CD4-positive, alpha-beta T cell treated with Interleukin-17A for 4 hours (primary cell): ENCODE results near the gene CIDEC.
"Not testable (repeated sequence)": the region's sequence is repeated elsewhere in the genome, so short reads cannot be mapped to it uniquely, and the experiment has no call there.

Experiments
- DNase-seq: peaks from one replicate; pipeline ENCODE4 v3.0.0-alpha.2; 2020; ENCODE audit warnings: mixed read lengths

Gene CIDEC

DNA sequence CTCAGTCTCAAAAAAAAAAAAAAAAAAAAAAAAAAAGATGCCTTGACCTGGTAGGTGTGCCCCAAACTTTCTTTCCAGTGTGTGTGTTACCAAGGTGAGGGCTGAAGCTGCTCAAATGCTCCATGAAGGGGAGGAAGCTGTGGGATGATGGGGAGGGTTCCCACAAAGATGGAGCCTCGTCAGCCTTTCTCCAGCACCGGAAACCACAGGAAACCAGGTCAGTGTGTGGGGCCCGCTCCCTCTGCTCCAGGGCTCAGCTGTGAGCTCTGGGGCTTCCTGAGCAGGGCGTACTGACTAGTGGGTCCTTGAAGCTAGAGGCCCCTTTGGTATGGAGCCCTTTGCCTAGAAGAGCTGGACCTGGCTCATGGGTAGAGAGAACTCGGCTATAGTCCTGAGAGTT, 21.9 kb upstream of the CIDEC start:
- peak; percentile 48 for DNase-seq

DNA sequence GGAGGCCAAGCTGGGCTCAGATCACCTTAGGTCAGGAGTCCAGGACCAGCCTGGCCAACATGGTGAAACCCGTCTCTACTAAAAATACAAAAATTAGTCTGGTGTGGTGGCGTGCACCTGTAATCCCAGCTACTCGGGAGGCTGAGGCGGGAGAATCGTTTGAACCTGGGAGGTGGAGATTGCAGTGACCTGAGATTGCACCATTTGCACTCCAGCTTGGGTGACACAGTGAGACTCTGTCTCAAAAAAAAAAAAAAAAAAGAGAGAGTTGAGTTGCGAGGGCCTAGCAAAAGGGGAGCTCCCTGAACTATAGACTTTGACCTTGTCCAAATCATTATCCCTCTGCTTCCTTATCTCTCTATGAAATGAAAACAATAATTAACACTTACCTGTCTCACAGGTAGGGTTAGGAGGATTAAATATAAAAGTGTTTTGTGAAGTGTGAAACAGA, 20.9 kb upstream of the CIDEC start:
- DNase-seq: not testable (repeated sequence)

DNA sequence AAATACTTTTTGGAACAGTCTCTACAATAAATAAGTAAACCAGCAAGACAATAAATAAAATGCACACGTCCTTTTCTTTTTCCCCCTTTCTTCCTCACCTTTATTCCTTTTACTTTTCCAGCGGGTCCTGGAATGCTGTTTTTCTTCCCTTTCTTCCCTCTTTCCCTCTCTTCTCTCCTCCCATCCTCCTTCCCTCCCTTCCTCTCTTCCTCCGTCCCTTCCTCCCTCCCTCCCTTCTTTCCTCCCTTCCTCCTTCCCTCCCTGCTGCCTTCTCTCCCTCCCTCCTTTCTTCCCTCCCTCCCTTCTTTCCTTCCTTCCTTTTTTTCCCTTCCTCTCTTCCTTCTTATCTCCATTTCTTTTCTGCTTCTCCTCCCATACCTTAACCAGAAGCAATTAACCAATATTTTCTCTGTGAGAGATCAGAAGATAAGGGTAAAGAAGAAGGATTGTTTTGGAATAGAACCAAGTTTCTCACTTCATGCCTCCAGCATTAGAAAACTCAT, 19.3 kb upstream of the CIDEC start:
- no peak for DNase-seq

DNA sequence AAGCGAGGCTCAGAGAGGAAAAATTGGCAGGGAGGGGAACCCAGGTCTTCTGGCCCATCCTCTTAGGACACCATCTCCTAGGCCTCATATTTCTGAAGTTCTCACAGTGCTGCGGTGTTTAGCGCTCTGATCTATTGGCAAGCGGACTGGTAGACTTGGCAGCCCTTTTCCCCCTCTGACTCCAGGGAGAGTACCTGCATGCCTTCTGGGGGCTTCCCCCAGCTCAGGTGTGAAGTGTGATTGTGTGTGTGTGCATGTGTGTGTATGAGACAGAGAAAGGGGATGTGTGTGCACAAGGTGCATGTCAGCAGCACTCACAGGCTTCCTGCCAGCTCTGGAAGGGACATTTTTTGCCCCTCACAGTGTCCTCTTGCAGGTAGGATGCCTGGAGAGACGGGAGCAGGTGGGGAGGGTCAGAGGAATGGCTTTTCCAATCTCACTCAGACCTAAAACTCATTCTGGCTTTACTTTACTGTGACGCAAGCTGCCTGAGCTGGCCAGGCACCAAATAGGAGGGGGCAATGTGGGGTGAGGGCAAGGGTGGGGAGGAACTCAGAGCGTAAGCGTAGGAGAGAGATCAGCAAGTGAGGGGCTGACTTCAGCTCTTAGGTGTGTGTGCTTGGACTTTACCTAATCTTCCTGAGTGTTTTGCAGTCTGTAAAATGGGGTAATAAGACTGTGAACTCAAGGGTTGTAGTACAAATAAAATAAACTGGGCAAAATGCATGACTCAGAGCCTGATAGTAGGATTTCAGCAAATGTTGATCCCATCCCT, 18.6 kb upstream of the CIDEC start:
- no peak for DNase-seq

DNA sequence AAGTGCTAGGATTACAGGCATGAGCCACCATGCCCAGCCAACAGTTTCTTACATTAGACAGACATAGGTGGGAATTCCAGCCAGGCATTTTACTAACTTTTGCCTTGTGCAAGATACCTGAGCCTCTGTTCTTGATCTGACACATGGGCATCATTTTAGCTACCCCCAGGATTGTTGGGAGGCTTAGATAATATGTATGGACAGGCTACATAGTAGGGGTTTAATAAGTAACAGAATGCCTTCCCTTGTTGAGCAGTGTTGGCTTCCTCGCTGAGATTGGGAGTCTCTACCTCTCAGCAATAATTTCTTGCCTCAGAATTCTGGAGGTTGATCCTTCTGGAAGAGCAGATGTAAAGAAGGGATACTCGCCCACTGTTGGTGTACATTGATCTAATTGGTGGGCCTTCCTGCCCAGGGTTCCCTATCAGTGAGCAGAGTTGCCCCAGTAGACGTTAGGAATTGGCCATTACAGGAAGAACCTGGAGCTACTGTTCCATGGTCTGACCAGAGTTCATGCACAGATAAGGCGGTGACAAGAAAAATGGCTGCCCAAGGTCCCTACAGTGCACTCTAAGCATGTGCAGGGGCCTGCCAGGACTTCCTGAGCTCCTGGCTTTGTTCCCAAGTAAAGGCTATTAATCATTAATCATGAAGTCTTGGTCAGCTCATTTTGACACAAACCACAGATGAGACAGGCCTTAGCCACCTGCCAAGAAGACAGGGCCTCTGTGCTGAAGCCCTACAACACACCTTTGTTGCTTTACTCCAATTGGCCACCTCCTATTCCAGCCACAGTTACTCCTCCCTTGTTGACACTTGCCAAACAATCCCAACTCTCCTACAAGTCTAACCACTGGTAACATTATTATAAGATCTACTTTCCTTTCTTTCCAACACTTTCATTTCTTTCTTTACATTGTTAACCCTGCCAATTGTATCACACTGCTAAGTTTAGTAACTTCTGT, 17.6 kb upstream of the CIDEC start:
- DNase-seq: no peak

DNA sequence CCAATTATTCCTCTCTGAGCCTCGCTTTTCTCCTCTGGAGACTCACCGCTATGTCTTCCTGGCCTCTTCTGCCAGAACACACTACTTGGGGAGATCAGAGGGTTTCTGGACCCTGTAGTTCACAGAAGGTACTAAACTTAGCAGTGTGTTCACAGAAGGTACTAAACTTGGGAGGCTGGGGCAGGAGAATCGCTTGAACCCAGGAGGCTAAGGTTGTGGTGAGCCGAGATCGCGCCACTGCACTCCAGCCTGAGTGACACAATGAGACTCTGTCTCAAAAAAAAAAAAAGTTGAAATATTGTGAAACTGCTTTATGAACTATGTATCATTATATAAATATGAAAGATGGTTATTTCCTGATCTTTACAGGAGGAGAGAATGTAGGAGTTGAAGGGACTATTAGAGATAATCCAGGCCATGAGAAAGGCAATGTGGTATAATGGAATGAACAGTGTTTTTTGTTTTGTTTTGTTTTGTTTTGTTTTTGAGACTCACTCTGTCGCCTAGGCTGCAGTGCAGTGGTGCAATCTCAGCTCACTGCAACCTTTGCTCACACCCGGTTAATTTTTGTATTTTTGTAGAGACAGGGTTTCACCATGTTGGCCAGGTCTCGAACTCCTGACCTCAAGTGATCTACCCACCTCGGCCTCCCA, 16.8 kb upstream of the CIDEC start:
- DNase-seq: not testable (repeated sequence)

DNA sequence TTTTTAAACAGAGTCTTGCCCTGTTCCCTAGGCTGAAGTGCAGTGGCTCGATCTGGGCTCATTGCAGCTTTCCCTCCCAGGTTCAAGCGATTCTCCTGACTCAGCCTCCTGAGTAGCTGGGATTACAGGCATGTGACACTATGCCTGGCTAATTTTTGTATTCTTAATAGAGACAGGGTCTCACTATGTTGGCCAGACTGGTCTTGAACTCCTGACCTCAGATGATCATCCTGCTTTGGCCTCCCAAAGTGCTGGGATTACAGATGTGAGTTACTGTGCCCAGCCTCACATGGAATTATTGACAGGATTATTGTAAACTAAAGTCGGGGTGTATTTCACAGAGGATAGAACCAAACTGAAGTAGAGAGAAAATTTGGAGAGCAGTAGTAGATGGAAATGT, 15.7 kb upstream of the CIDEC start:
- DNase-seq: not testable (repeated sequence)

DNA sequence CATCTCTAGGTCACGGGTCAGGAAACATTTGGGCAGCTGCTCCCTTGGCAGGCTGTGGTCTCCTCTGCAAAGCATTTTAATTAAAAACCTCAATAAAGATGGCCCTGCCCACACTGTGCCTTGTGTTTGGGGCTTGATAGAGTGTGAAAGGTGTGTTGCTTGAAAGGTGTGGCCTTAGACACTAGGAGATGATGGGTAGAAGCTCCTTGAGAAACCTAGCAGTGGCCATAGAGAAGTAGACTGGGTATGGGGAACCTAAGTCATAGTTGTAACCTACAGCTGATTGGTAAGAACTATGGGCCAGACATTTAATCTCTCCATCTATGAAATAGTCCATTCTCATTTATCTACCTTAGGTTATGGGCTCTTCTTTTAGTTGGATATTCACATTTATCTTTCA, 13.7 kb upstream of the CIDEC start:
- DNase-seq: no peak

DNA sequence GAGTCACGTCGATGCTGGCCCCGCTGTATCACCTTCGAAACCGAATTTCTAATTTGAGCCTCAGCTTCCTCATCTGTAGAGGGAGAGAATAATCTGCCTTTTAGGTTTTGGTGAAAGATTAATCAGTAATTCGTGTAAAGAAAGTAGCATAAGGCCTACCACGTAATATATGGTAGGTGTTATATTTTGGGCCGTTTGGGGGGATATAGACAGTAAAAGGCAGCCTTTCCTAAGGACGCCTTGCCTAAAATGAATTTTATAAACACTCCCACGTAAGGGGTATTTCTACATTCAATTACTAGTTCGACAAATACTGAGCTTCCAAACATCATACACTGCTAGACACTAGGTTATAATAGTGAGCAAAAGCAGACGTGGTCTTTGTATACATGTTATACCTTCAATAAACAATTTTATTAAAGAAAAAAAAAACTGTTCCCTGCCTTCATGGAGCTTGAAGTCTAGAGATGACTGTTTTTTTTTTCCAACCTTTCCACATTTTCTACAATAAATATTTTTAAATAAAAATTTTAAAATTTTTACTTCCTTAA, 11.1 kb upstream of the CIDEC start:
- DNase-seq: no peak

DNA sequence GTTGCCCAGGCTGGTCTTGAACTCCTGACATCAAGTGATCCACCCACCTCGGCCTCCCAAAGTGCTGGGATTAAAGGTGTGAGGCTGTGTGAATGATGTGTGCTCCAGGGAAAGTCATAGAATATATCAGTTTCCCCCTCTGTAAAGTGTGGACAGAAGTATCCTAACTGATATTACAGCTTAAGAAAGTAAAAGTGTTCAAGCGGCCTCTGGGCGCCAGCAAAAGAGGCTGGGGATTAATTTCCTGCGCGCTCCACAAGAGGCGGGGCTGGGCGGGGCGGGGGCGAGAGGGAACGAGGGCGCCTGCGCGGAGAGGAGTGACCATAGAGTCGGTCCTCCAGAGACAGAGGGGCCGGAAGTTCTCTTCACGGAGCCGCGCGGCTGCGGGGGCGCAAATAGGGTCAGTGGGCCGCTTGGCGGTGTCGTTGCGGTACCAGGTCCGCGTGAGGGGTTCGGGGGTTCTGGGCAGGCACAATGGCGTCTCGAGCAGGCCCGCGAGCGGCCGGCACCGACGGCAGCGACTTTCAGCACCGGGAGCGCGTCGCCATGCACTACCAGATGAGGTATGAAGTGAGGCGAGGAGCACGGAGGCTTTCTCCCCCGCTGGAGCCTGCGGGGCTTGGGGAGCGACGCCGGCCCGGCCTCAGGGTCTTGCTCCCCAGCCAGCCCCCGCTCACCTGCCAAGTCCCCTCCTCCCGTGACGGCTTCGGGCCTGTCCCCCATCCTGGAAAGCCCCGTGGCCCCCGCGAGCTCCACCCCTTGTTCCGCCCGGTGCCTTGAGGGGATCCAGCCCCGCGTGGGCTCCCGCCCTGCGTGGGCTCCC, 10.4 kb upstream of the CIDEC start, which contains the start of gene JAGN1:
TSS of gene JAGN1 (plus strand) at position 362 of the 823 bp plus-strand sequence. CDS start at position 475, 113 bp downstream.
- DNase-seq: peak; percentile 95

DNA sequence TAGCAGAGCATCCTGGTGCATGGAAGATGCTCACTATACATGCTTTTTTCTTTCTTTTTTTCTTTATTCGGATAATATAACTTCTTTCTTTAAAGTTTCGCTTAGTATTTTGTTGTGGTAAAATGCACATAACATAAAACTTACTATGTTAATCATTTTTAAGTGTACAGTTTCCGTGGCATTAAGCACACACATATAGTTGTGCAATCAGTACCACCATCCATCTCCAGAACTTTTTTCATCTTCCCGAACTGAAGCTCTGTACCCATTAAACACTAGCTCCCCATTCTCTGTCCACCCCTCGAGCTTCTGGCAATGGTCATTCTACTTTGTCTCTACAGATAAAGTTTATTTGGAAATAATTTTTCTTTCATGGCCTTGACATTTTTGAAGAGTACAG, 9.4 kb upstream of the CIDEC start:
- DNase-seq: no peak

DNA sequence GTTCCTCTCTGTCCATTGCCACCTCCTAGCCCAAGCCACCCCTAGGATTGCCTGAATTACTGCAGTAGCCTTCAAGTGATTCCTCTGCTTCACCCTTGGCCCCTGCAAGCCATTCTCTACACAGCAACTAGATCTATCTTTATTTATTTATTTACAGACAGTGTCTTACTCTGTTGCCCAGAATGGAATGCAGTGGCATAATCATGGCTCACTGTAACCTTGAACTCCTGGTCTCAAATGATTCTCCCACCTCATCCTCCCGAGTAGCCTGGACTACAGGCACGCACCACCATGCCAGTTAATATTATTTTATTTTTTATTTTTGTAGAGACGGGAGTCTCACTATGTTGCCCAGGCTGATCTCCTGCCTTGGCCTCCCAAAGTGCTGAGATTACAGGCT, 8.5 kb upstream of the CIDEC start:
- no peak for DNase-seq

DNA sequence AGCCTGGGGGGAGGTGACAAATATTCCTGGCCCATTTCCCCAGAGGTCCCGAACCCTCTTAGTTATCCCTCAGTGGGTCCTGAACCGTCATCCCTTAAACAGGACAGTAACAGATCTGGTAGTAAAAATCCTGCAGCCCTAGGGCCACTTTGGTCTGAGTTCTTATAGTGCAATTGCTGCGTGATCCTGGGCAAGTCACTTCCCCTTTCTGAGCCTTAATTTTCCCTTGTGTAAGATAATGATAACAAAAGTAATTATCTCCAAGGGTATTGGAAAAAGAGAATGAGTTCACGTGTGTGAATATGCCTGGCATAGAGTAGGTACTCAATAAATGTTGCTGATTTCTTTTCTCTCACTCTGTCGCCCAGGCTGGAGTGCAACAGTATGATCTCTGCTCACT, 7.4 kb upstream of the CIDEC start:
- DNase-seq: no peak

DNA sequence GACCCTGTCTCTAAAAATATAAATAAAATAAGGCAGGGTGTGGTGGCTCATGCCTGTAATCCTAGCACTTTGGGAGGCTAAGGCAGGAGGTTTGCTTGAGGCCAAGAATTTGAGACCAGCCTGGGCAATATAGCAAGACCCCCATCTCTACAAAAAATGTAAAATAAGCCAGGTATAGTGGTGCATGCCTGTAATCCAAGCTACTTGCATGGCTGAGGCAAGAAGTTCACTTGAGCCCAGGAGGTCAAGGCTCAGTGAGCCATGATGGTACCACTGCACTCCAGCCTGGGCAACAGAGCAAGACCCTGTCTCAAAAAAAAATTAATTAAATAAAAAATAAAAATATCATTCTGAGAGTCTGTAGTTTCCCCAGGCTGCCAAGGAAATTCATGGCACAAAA, 6.3 kb upstream of the CIDEC start:
- no peak for DNase-seq

DNA sequence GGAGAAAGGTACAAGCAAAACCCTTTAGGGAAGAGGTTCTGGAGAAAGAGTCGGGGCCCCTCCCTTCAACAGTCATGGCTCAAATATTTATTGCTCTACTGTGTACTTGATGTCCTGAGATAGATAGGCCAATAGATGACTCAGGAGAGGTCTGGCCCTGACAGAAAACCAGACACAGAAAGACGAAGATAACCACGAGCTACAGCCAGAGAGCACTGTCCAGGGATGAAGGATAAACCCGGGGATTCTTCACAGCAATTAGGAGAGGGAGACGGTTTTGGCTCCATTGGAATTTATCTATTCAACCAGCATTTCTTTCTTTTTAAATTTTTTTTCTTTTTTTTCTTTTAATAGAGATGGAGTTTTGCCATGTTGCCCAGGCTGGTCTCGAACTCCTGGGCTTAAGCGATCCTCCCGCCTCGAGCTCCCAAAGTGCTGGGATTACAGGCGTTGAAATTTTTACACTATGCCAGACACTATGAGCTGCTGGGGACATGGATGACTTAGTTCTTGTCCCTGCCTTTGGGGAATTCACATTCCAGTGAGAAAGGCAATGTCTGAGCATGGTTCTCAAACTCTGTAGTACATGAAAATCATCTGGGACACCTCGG, 4.6 kb upstream of the CIDEC start:
- no peak for DNase-seq

DNA sequence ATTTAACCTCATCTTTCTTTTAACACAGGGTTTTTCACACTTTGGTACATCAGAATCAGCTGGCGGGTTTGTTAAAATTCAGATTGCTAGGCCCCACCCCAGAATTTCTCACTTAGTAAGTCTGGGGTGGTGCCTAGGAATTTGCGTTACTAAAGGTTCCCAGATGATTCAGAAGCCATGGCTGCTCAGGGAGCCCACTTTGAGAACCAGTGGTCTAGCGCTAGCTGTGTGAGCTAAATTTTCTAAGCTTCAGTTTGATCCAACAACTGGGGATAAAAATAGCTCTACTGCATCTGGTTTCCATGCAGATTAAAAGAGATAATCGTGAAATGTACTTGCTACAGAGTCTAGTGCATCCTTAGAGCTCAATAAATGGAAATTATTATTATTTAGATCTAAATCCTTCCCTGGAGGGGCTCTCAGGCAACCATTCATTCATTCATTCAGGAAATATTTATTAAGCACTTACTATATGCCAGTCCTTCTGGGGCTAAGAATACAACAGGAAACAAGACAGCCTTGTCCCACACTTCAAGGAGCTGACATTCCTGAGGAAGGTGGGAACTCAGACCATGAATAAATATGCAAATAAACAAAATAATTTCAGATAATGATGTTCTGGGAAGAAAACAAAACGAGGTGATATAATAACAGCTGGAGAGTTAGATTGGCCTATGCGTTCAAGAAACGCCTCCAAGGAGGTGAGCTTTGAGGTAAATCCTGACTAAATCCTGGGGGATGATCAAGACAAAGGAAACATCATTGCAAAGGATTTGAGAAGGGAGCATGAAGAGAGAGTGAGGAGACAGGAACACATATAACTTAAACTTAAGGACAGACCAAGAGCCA, 3.9 kb upstream of the CIDEC start:
- DNase-seq: no peak

DNA sequence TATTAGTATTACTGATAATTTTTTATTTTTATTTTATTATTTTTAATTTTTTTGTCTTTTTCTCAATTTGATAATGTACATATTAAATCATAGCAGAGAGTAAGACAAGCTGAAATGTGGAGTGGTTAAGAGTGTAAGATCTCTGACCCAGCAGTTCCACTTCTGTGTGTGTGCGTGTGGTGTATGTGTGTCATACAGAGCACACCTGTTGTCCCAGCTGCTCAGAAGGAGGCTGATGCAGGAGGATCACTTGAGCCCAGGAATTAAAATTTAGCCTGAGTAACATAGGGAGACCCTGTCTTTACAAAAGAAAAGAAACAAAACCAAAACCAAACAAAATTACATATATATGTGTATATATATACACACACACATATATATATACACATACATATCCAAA, 1.4 kb upstream of the CIDEC start:
- no peak for DNase-seq

DNA sequence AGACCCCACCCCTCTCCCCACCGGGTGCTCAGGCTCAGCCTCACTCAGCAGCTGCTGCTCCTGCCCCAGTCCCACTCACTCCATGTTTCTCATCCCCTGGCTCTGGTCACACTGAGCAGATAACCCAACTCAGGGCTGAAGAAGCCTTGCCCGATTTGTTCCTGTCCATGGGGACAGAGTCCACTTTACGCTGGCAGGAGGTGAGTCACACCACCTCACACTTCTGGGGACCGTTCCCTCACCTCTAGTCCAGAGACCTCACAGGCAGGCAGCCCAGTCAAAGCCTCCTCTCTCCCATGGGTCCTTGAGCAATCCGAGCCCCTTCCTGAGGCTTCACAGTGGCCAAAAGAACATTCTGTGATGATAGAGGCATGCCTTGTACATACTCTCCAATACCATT, 1.4 kb downstream of the CIDEC start:
- DNase-seq: no peak

DNA sequence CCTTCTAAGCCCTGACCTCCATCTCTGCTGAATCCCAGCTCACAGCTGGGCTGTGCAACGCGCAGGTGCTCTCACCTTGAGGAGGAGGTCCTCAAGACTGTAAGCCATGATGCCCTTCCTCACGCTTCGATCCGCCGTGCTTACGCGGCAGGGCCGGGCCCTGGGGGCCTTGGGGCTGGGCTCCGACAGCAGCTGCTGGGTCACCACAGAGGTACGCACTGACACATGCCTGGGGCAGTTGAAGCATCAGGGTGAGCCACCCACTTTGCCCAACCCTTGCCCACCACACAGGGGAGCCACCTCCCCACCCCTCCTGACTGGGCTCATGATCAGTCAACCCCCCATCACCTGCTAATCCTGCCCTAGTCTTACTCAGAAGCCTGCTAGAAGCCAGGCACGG, 3.1 kb downstream of the CIDEC start:
- DNase-seq: peak; percentile 26

DNA sequence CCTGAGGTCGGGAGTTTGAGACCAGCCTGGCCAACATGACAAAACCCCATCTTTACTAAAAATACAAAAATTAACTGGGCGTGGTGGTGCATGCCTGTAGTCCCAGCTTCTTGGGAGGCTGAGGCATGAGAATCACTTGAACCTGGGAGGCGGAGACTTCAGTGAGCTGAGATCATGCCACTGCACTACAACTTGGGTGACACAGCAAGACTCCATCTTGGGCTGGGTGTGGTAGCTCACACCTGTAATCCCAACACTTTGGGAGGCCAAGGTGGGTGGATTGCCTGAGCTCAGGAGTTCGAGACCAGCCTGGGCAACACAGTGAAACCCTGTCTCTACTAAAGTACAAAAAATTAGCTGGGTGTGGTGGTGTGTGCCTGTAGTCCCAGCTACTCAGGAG, 3.8 kb downstream of the CIDEC start:
- not testable (repeated sequence) for DNase-seq
